ENCODE data around the gene SOX6.

SOX6 gene

GRCh38 chr11:16007514-16007913, 348.8 kb downstream of the SOX6 start:
- DNase-seq: no peak

GRCh38 chr11:16002942-16003341, 353.4 kb downstream of the SOX6 start:
- no peak for DNase-seq
- TF ChIP-seq, protein P1, sequence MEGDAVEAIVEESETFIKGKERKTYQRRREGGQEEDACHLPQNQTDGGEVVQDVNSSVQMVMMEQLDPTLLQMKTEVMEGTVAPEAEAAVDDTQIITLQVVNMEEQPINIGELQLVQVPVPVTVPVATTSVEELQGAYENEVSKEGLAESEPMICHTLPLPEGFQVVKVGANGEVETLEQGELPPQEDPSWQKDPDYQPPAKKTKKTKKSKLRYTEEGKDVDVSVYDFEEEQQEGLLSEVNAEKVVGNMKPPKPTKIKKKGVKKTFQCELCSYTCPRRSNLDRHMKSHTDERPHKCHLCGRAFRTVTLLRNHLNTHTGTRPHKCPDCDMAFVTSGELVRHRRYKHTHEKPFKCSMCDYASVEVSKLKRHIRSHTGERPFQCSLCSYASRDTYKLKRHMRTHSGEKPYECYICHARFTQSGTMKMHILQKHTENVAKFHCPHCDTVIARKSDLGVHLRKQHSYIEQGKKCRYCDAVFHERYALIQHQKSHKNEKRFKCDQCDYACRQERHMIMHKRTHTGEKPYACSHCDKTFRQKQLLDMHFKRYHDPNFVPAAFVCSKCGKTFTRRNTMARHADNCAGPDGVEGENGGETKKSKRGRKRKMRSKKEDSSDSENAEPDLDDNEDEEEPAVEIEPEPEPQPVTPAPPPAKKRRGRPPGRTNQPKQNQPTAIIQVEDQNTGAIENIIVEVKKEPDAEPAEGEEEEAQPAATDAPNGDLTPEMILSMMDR (IDR thresholded peaks at IDR 0.05; ENCODE audit: low read depth, low read length, missing control alignments): no peak
- no peaks in the 10 kb centered on the region for H3K36me3 ChIP-seq (replicated peaks)
- no peaks in the 10 kb centered on the region for H3K27me3 ChIP-seq (replicated peaks)
- H3K4me3 ChIP-seq (ENCODE audit: low read depth, low read length): no peak overlapping the region
- in situ Hi-C loops (cut with HindIII; ENCODE audit: low pct_ligation_motif_present, low sequenced_read_pairs): no loop called here
- no peak overlapping the region for H3K27ac ChIP-seq

More at GRCh38 chr11:16007514-16007913, 348.8 kb downstream of the SOX6 start:
- Histone ChIP-seq H3K4me3 (ENCODE audit: low read depth, low read length) (no peak overlapping the region), H3K36me3 (replicated peaks) (no peaks in the 10 kb centered on the region), H3K27me3 (replicated peaks) (no peaks in the 10 kb centered on the region), H3K27ac (no peak overlapping the region)
- in situ Hi-C loops (cut with HindIII; ENCODE audit: low pct_ligation_motif_present, low sequenced_read_pairs): no loop called here
- TF ChIP-seq, protein P1 (IDR thresholded peaks at IDR 0.05; ENCODE audit: low read depth, low read length, missing control alignments): no peak

DNA sequence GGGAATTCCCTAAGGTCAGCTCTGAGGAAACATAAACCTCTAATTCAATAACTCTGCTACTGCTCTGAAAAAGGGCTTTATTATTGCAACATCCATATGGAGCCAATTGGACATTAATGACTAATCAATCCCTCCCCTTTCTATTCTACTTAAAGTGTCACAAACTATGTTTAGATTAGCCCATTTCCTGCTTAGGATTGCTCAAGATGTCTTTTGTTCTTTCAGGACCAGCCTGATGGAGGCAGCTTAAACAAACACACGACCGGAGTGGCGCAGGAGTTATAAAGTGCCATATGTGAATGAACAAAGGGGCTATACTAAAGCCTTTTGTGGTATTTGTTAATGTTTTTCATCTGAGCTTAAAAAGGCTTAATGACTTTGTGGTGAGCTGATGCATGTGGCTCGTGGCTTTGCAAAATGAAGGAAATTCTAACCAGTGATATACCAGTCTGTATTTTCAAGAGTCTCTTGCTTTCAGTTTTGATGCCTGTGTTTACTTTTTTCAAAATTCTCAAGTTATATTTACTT, 354.4 kb downstream of the SOX6 start:
- Histone ChIP-seq H3K36me3 (replicated peaks) (no peaks in the 10 kb centered on the region), H3K27me3 (replicated peaks) (no peaks in the 10 kb centered on the region), H3K4me3 (ENCODE audit: low read depth, low read length) (no peak overlapping the region), H3K27ac (peak overlapping the region; percentile 46)
- peak; percentile 49 for DNase-seq
- in situ Hi-C loops (cut with HindIII; ENCODE audit: low pct_ligation_motif_present, low sequenced_read_pairs): no loop called here
- TF ChIP-seq, protein P1 (IDR thresholded peaks at IDR 0.05; ENCODE audit: low read depth, low read length, missing control alignments): peak; percentile 9

- no peak for DNase-seq
- no peak overlapping the region for H3K4me3 ChIP-seq (ENCODE audit: low read depth, low read length)
- in situ Hi-C loops (cut with HindIII; ENCODE audit: low pct_ligation_motif_present, low sequenced_read_pairs): no loop called here
- H3K27ac ChIP-seq: peak overlapping the region; percentile 1
- no peaks in the 10 kb centered on the region for H3K27me3 ChIP-seq (replicated peaks)
- TF ChIP-seq, protein P1 (IDR thresholded peaks at IDR 0.05; ENCODE audit: low read depth, low read length, missing control alignments): no peak
- H3K36me3 ChIP-seq (replicated peaks): no peaks in the 10 kb centered on the region
Observed at GRCh38 chr11:16001044-16001568, 355.2 kb downstream of the SOX6 start.

GRCh38 chr11:16000065-16000464, 356.3 kb downstream of the SOX6 start:
- in situ Hi-C loops (cut with HindIII; ENCODE audit: low pct_ligation_motif_present, low sequenced_read_pairs): no loop called here
- TF ChIP-seq, protein P1 (IDR thresholded peaks at IDR 0.05; ENCODE audit: low read depth, low read length, missing control alignments): no peak
- peak; percentile 61 for DNase-seq

GRCh38 chr11:15993345-15993744, 363.0 kb downstream of the SOX6 start:
- Histone ChIP-seq H3K4me3 (ENCODE audit: low read depth, low read length) (no peak overlapping the region), H3K36me3 (replicated peaks) (no peaks in the 10 kb centered on the region), H3K27ac (no peak overlapping the region), H3K27me3 (replicated peaks) (no peaks in the 10 kb centered on the region)
- TF ChIP-seq, protein P1 (IDR thresholded peaks at IDR 0.05; ENCODE audit: low read depth, low read length, missing control alignments): no peak
- in situ Hi-C loops (cut with HindIII; ENCODE audit: low pct_ligation_motif_present, low sequenced_read_pairs): no loop called here
- no peak for DNase-seq

More at GRCh38 chr11:16000065-16000464, 356.3 kb downstream of the SOX6 start:
- Histone ChIP-seq H3K36me3 (replicated peaks) (no peaks in the 10 kb centered on the region), H3K27me3 (replicated peaks) (no peaks in the 10 kb centered on the region), H3K27ac (no peak overlapping the region), H3K4me3 (ENCODE audit: low read depth, low read length) (no peak overlapping the region)

All from brain microvascular endothelial cell (primary cell).